ENCODE results near the gene BHLHA9.

DNA sequence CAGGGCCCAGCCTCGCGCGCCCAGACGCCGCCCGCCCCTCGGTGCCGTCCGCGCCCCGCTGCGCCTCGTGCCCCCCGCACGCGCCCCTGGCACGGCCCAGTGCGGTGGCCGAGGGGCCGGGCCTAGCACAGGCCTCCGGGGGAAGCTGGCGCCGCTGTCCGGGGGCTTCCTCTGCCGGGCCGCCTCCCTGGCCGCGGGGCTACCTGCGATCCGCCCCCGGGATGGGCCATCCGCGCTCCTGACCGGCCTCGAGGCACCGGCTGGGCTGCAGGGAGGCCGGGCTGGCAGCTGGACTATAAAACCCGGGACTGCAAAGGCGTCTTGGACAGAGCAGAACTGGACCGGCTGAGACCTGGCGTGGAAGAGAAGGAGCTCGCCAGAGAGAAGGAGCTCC, 783 bp downstream of the BHLHA9 start:
- TF ChIP-seq MXD4 (CRISPR knock-in tag; IDR thresholded peaks at IDR 0.05; ENCODE audit: borderline replicate concordance), result no peak
- TF ChIP-seq, protein P1, sequence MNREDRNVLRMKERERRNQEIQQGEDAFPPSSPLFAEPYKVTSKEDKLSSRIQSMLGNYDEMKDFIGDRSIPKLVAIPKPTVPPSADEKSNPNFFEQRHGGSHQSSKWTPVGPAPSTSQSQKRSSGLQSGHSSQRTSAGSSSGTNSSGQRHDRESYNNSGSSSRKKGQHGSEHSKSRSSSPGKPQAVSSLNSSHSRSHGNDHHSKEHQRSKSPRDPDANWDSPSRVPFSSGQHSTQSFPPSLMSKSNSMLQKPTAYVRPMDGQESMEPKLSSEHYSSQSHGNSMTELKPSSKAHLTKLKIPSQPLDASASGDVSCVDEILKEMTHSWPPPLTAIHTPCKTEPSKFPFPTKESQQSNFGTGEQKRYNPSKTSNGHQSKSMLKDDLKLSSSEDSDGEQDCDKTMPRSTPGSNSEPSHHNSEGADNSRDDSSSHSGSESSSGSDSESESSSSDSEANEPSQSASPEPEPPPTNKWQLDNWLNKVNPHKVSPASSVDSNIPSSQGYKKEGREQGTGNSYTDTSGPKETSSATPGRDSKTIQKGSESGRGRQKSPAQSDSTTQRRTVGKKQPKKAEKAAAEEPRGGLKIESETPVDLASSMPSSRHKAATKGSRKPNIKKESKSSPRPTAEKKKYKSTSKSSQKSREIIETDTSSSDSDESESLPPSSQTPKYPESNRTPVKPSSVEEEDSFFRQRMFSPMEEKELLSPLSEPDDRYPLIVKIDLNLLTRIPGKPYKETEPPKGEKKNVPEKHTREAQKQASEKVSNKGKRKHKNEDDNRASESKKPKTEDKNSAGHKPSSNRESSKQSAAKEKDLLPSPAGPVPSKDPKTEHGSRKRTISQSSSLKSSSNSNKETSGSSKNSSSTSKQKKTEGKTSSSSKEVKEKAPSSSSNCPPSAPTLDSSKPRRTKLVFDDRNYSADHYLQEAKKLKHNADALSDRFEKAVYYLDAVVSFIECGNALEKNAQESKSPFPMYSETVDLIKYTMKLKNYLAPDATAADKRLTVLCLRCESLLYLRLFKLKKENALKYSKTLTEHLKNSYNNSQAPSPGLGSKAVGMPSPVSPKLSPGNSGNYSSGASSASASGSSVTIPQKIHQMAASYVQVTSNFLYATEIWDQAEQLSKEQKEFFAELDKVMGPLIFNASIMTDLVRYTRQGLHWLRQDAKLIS (CRISPR knock-in tag; IDR thresholded peaks at IDR 0.05; ENCODE audit: borderline replicate concordance), result no peak
- no peak for TF ChIP-seq RELA (CRISPR knock-in tag; IDR thresholded peaks at IDR 0.05; ENCODE audit: borderline replicate concordance)
- TF ChIP-seq, protein P2, sequence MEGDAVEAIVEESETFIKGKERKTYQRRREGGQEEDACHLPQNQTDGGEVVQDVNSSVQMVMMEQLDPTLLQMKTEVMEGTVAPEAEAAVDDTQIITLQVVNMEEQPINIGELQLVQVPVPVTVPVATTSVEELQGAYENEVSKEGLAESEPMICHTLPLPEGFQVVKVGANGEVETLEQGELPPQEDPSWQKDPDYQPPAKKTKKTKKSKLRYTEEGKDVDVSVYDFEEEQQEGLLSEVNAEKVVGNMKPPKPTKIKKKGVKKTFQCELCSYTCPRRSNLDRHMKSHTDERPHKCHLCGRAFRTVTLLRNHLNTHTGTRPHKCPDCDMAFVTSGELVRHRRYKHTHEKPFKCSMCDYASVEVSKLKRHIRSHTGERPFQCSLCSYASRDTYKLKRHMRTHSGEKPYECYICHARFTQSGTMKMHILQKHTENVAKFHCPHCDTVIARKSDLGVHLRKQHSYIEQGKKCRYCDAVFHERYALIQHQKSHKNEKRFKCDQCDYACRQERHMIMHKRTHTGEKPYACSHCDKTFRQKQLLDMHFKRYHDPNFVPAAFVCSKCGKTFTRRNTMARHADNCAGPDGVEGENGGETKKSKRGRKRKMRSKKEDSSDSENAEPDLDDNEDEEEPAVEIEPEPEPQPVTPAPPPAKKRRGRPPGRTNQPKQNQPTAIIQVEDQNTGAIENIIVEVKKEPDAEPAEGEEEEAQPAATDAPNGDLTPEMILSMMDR (IDR thresholded peaks at IDR 0.05), result no peak
- TF ChIP-seq, protein P3, sequence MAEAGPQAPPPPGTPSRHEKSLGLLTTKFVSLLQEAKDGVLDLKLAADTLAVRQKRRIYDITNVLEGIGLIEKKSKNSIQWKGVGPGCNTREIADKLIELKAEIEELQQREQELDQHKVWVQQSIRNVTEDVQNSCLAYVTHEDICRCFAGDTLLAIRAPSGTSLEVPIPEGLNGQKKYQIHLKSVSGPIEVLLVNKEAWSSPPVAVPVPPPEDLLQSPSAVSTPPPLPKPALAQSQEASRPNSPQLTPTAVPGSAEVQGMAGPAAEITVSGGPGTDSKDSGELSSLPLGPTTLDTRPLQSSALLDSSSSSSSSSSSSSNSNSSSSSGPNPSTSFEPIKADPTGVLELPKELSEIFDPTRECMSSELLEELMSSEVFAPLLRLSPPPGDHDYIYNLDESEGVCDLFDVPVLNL (CRISPR knock-in tag; IDR thresholded peaks at IDR 0.05; ENCODE audit: borderline replicate concordance, low read depth), result no peak
- no peak for TF ChIP-seq CREM (CRISPR knock-in tag; IDR thresholded peaks at IDR 0.05)
- TF ChIP-seq, protein P4, sequence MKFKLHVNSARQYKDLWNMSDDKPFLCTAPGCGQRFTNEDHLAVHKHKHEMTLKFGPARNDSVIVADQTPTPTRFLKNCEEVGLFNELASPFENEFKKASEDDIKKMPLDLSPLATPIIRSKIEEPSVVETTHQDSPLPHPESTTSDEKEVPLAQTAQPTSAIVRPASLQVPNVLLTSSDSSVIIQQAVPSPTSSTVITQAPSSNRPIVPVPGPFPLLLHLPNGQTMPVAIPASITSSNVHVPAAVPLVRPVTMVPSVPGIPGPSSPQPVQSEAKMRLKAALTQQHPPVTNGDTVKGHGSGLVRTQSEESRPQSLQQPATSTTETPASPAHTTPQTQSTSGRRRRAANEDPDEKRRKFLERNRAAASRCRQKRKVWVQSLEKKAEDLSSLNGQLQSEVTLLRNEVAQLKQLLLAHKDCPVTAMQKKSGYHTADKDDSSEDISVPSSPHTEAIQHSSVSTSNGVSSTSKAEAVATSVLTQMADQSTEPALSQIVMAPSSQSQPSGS (CRISPR knock-in tag; IDR thresholded peaks at IDR 0.05; ENCODE audit: borderline replicate concordance, low read depth), result no peak
- TF ChIP-seq, protein P5, sequence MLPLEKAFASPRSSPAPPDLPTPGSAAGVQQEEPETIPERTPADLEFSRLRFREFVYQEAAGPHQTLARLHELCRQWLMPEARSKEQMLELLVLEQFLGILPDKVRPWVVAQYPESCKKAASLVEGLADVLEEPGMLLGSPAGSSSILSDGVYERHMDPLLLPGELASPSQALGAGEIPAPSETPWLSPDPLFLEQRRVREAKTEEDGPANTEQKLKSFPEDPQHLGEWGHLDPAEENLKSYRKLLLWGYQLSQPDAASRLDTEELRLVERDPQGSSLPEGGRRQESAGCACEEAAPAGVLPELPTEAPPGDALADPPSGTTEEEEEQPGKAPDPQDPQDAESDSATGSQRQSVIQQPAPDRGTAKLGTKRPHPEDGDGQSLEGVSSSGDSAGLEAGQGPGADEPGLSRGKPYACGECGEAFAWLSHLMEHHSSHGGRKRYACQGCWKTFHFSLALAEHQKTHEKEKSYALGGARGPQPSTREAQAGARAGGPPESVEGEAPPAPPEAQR (CRISPR knock-in tag; IDR thresholded peaks at IDR 0.05), result no peak
- no peak for TF ChIP-seq ZBTB21 (CRISPR knock-in tag; IDR thresholded peaks at IDR 0.05; ENCODE audit: borderline replicate concordance)
- no peak for TF ChIP-seq ZNF121 (CRISPR knock-in tag; IDR thresholded peaks at IDR 0.05)

Measured in WTC11 (cell line).